Measurements from ENCODE around the gene ZNG1B.
"Not testable (repeated sequence)": the region's sequence is repeated elsewhere in the genome, so short reads cannot be mapped to it uniquely, and the experiment has no call there.

The ZNG1B gene

DNA sequence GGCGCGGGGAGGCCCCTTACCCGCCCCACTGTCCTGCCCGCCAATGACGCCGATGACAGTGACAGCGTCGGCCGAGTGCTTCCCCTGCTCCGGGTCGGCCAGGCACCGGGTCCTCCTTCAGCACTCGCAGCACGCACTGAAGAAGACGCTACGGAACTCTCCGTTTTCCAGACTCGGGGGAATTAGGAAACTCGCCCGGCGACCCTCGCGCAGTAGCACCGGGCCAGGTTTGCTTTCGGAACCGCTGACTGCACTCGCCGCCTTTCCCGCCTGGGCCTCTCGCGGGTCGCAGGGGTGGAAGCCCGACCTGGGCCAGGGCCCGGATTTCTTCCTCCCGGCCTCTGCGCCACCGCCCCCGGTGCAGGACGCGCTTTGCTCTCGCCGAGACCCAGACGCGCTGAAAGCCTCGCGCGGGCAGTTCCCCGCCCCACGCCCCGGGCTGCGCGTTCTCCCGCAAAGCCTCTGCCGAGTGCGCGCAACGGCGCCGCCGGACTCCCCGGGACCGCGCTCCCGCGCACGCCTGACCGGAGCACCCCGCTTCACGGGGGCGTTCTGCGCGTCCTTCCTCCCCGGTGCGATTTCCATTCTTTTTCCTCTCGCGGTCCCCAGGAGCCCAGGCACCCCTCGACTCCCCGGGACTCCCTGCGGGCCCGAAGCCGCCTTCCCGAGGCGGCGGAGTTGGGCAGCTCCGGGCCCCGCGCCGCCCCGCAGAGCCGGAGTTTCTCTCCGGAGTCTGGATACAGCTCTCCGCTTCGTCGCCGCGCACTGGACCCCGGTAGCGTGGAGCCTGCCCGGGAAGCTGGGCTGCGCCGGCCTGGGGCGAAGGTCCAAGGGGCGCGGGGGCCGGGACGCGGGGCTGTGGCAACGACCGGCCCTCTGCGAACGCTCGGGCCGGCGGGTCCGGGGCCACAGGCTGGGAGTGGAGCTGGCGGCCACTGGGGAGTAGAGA lies 65.9 kb downstream of the ZNG1B start:
- DNase-seq (ENCODE audit: extremely low read depth in 1 of 2, low read depth in 1 of 2), result peak in 1 of 2 donors; percentile 27

DNA sequence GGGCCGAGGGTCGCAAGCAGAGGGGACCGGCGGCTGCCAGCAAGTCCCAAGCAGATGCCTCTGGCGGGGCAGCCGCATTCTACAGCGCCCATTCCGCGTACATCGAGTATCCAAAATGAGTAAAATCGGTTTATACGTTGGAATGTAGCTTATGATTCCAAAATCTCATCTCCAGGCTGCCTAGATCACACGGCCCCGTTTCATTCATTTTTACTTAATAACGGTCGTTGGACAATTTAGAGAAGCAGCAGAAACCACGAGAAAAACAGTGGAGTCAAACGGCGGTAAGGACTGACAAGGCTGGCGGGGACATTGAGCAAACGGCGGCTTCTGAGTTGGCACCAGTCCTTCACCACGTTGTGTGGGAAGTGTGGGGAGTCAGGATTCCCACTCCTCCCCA lies 66.6 kb downstream of the ZNG1B start:
- not testable (repeated sequence) for DNase-seq (ENCODE audit: extremely low read depth in 1 of 2, low read depth in 1 of 2)

DNA sequence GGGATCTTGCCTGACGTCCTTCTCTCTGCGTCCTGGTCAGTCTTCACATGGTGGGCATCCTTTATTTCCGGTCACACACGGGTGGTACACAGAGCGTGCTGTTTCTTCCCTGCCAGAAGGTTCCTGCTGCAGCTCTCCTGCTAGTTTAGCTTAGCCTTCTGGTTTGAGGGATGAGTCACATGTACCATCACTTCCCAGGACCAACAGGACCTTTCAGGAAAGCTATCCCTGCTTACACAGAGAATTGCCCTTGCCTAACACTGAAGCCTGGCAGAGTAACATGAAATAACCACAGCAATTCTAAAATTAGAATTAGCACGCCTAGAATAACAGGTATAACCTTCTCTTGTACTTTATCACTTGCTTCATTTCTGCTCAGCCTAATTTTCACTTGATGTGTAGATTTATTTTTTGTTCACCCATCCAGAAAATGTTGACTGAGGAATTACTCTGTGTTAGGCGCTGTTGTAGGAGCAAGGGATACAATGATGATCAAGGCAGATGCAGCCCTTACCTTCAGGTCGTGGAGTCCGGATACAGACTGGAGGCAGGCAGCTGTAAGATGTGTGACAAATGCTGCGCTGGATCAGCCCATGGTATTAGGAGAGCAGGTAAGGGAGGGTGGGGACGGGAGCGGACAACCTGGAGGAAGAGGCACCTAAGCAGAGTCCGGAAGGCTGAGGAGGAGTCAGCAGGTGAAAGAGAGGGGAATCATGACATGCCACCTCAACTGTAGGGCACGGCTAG lies 70.1 kb downstream of the ZNG1B start:
- not testable (repeated sequence) for DNase-seq (ENCODE audit: extremely low read depth in 1 of 2, low read depth in 1 of 2)

DNA sequence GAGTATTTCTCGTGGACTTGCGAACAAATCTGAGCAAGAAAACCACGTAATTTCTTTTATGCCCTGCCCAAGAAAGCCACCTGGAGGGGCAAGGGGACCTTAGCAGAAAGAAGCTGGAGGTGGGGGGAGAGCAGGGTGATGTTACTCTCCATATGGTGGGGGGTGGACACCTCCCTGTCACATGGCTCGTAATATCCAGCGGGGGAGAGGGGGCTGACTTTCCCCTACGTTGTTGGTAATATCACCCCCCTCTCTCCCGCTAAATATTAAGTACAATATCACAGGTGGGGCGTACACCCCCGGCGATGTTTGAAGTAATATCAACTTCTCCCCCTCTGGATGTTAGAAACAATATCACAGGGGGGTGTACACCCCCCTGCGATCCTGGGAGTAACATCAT lies 70.7 kb downstream of the ZNG1B start:
- not testable (repeated sequence) for DNase-seq (ENCODE audit: extremely low read depth in 1 of 2, low read depth in 1 of 2)

- DNase-seq (ENCODE audit: extremely low read depth in 1 of 2, low read depth in 1 of 2), result not testable (repeated sequence)
These were observed 73.4 kb downstream of the ZNG1B start for GRCh38 chr2:113510913-113511312.

DNA sequence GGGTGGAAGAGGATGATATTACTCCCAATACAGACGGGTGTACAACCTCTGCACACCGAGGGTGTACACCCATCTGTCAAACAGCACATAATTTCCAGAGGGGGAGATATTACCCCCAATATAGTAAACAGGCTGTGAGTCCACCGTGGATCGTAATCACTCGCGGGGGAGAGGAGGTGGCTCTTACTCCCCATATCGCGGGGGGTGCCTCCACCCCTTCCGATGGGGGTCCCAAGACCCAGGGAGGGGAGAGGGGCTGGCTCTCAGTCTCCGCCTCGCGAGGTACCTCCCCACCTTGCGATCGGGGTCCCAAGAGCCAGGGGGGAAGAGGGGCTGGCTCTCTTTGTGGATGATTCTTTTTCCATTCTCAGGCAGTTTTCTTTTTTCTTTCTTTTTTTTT lies 74.4 kb downstream of the ZNG1B start:
- DNase-seq (ENCODE audit: extremely low read depth in 1 of 2, low read depth in 1 of 2), result not testable (repeated sequence)

GRCh38 chr2:113515457-113515856 lies 78.0 kb downstream of the ZNG1B start:
- DNase-seq (ENCODE audit: extremely low read depth in 1 of 2, low read depth in 1 of 2), result not testable (repeated sequence)

GRCh38 chr2:113515995-113516394 lies 78.5 kb downstream of the ZNG1B start:
- DNase-seq (ENCODE audit: extremely low read depth in 1 of 2, low read depth in 1 of 2), result not testable (repeated sequence)

DNA sequence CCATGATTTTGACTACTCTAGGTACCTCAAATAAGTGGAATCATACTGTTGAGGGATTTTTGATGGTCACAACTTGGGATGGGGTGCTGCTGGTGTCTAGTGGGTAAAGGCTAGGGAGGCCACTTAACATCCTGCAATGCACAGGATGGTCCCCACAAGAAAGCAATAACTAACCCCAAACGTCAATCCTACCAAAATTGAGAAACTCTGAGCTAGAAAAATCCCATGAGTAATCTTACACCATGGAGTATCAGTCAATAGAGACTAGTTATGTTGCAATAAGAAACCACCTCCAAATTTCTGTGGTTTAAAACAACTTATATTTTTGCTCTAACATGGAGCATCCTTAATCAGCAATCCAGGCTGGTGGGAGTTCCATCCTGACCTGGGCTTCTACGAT lies 79.5 kb downstream of the ZNG1B start:
- DNase-seq (ENCODE audit: extremely low read depth in 1 of 2, low read depth in 1 of 2), result not testable (repeated sequence)

DNA sequence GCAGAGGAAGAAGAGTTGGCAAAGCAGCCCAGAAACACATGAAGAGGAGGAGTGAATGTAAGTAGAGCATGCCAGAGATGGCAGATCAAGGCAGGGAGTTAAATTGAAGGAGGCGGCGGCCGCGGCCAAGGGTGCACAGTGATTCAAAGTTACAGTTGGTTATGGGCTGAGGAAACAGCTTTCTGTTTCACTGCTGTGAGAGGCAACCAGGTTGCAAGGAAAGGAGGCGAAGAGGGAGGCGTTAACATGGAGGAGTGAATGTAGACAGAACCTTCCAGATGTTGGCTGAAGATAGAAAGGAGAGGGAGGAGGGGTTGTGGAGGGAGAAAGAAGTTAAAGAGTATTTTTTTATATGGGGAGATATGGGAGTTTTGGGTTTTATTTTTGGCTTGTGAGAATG lies 83.3 kb downstream of the ZNG1B start:
- DNase-seq (ENCODE audit: extremely low read depth in 1 of 2, low read depth in 1 of 2), result not testable (repeated sequence)

GRCh38 chr2:113521492-113521891 lies 84.0 kb downstream of the ZNG1B start:
- not testable (repeated sequence) for DNase-seq (ENCODE audit: extremely low read depth in 1 of 2, low read depth in 1 of 2)

GRCh38 chr2:113524986-113525385 lies 87.5 kb downstream of the ZNG1B start:
- not testable (repeated sequence) for DNase-seq (ENCODE audit: extremely low read depth in 1 of 2, low read depth in 1 of 2)

- DNase-seq (ENCODE audit: extremely low read depth in 1 of 2, low read depth in 1 of 2), result not testable (repeated sequence)
These were observed 90.0 kb downstream of the ZNG1B start for GRCh38 chr2:113527350-113528045.

GRCh38 chr2:113528126-113528525 lies 90.6 kb downstream of the ZNG1B start:
- not testable (repeated sequence) for DNase-seq (ENCODE audit: extremely low read depth in 1 of 2, low read depth in 1 of 2)

- DNase-seq (ENCODE audit: extremely low read depth in 1 of 2, low read depth in 1 of 2), result not testable (repeated sequence)
These were observed 91.4 kb downstream of the ZNG1B start for GRCh38 chr2:113528904-113529303.

- DNase-seq (ENCODE audit: extremely low read depth in 1 of 2, low read depth in 1 of 2), result not testable (repeated sequence)
These were observed 95.5 kb downstream of the ZNG1B start for GRCh38 chr2:113532991-113533390.

DNA sequence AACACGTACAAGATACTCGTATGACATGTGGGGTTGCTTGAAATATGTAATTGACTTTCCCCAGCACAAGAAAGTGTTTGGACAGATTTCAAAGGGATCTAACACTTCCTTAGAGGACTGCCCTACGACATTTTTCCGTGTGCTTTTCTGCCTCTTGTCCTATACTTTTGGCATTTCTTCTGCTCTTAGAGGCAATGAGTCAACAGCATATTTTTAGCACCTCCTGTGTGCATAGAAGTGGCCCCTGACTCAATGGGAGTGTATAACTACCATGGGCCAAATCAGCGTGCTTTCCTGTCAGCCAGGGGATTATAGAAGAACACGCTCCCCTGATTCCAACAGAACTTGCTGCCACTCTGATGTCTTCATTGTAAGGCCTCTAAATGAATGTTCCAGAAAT lies 99.1 kb downstream of the ZNG1B start:
- not testable (repeated sequence) for DNase-seq (ENCODE audit: extremely low read depth in 1 of 2, low read depth in 1 of 2)

DNA sequence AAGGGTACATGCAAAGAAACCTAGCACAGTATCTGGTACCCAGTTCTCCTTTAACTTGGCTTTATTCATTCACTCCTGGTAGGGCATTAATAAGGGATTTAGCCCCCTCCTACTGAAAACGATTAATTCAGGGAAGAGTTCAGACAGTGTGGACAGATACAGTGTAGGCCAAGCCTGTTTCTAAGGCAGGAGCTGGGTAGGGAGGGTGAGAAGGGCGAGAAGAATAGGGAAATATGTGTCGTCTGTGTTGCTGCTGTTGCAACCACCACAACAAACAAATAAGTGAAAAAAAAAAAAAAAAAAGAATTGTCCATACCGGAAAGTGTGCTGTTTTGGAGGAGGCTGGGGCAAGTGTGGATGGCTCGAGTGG lies 103.3 kb downstream of the ZNG1B start:
- DNase-seq (ENCODE audit: extremely low read depth in 1 of 2, low read depth in 1 of 2), result not testable (repeated sequence)

- DNase-seq (ENCODE audit: extremely low read depth in 1 of 2, low read depth in 1 of 2), result not testable (repeated sequence)
These were observed 103.9 kb downstream of the ZNG1B start for GRCh38 chr2:113541204-113541975.

DNA sequence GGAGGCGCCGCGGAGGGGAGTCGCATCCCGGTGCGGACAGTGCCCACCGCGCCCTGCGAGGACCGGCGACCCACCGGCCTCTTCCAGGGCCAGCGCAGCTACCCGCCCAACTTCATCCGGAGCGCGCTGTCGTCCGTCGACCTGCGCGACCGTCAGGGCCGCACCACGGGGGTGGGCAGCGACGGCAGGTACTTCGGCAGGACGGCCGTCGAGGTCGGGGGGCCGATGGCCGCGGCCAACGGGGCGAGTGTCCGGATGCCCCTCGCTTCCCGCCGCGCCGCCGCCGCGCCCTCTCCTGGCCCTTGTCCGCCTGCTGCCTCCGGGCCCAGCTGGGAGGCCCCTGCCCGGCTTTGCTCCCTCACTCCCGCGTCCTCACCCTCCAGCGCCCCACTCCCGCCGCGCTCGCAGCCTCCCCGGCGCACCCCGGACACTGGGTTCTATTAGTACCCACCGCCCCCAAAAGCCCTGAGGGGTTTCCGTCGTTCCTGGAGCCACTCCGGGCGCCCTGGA lies 104.5 kb downstream of the ZNG1B start:
- DNase-seq (ENCODE audit: extremely low read depth in 1 of 2, low read depth in 1 of 2), result not testable (repeated sequence)
